ENCODE results near the gene LGR6.

DNA sequence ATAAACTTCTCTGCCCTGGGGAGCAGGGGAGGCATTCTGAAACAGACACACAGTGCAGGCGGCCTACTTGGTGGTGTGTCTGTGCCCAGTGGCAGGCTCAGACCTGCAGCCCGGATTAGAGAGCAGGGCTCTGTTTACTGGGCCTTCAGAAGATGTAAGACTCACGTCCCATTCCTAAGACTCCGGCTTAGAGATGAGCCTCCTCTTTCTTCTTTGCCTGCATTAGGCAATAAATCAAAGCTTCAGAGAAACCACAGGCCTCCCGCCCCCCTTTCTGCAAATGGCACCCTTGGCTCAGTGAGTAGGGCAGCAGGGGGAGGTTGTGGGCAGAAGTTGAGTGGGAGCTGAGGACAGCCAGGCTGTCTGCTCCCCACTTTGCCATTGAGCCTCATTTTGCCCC lies 35.8 kb downstream of the LGR6 start:
- TF ChIP-seq CTCF (IDR thresholded peaks at IDR 0.05) (no peak), POLR2AphosphoS5 (IDR thresholded peaks at IDR 0.05) (no peak)

Data from suprapubic skin (tissue), 3 donors.